ENCODE measurements around the gene ARAP3.
A peak's percentile ranks its signal among the peaks of the same experiment; 100 is the strongest.

Gene ARAP3

DNA sequence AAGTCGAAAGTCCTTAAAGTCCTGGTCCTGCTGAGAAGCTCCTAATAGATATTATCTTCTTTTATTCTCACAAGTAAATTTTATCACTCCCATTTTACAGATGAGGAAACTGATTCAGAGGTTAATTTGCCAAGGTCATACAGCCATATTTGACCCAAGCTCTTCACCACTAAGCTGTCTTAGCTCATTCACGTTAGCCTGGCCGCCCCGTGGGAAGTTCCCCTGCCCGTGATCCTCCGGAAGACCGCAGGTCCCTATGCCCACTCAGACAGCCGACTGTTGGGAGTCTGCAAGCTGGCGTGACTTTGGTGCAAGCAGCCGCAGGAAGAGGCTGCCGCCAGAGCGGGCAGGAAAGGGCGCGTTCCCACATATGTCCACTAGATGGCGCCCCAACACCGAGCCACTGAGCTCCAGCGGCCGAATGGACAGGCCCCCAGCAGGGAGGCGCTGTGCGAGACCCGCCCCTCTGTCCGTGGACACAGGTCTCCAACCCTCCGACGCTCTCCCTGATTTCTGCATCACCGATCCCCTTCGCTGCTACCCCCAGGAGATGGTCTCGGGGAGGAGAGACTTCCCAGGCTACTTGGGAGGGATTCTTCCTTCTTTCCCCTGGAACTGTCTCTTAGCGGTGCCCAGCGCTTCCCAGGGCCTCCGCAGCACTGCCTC lies 10.0 kb upstream of the ARAP3 start:
- peak overlapping the region; percentile 41 to 65 (median 51) for H3K4me3 ChIP-seq (ENCODE audit: low read depth in 1 of 5, low read length in 5 of 5)
- H3K9ac ChIP-seq (ENCODE audit: low read length in 5 of 5), result peak overlapping the region in 2 of 5 donors; percentile 11 to 44
- H3K27ac ChIP-seq (ENCODE audit: low read depth, low read length), result no peak overlapping the region
- peaks cover 3 to 20% (median 8%) of the 10 kb centered on the region in 5 donors for H3K4me1 ChIP-seq (ENCODE audit: control insufficient read depth in 5 of 5, insufficient read depth in 5 of 5, low read length in 5 of 5)
- H3K27me3 ChIP-seq (ENCODE audit: control insufficient read depth in 5 of 5, insufficient read depth in 4 of 5, low read length in 5 of 5), result peaks cover 3 to 15% (median 12%) of the 10 kb centered on the region in 5 donors
- H3K9me3 ChIP-seq (ENCODE audit: control insufficient read depth in 5 of 5, low read length in 5 of 5), result no peaks in the 10 kb centered on the region
- no peaks in the 10 kb centered on the region for H3K36me3 ChIP-seq (ENCODE audit: control insufficient read depth in 5 of 5, insufficient read depth in 5 of 5, low read length in 5 of 5)

DNA sequence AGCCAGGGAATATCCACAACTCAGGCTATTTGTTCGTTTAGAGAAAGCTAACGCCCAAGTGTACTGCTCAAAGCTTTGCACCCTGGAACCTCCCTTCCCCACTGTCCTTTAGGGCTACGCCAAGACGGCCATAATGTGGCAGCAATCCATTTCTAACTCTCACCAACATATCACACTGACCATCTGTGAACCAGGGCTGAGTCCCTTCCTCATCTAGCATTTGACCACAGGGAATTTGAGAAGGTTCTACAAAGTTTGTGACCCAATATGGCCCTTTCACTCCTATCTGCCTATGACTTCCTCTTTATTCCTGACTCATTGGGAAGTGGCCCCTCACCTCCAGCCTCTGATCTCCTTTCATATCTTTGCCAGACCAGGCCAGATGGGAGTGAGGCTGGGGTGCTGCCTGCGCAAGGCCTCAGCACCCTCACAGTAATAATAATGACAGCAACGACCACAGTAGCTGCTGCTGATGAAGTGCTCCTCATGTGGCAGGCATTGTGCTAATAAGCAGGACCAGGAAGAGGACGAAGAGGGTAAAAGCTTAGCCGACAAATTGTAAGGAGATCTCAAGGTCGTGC lies 9.3 kb upstream of the ARAP3 start:
- H3K4me1 ChIP-seq (ENCODE audit: control insufficient read depth in 5 of 5, insufficient read depth in 5 of 5, low read length in 5 of 5), result peaks cover 3 to 22% (median 8%) of the 10 kb centered on the region in 5 donors
- H3K9ac ChIP-seq (ENCODE audit: low read length in 5 of 5), result no peak overlapping the region
- no peak overlapping the region for H3K27ac ChIP-seq (ENCODE audit: low read depth, low read length)
- peaks cover 3 to 12% (median 7%) of the 10 kb centered on the region in 5 donors for H3K27me3 ChIP-seq (ENCODE audit: control insufficient read depth in 5 of 5, insufficient read depth in 4 of 5, low read length in 5 of 5)
- H3K4me3 ChIP-seq (ENCODE audit: low read depth in 1 of 5, low read length in 5 of 5), result no peak overlapping the region
- H3K36me3 ChIP-seq (ENCODE audit: control insufficient read depth in 5 of 5, insufficient read depth in 5 of 5, low read length in 5 of 5), result no peaks in the 10 kb centered on the region
- H3K9me3 ChIP-seq (ENCODE audit: control insufficient read depth in 5 of 5, low read length in 5 of 5), result no peaks in the 10 kb centered on the region

DNA sequence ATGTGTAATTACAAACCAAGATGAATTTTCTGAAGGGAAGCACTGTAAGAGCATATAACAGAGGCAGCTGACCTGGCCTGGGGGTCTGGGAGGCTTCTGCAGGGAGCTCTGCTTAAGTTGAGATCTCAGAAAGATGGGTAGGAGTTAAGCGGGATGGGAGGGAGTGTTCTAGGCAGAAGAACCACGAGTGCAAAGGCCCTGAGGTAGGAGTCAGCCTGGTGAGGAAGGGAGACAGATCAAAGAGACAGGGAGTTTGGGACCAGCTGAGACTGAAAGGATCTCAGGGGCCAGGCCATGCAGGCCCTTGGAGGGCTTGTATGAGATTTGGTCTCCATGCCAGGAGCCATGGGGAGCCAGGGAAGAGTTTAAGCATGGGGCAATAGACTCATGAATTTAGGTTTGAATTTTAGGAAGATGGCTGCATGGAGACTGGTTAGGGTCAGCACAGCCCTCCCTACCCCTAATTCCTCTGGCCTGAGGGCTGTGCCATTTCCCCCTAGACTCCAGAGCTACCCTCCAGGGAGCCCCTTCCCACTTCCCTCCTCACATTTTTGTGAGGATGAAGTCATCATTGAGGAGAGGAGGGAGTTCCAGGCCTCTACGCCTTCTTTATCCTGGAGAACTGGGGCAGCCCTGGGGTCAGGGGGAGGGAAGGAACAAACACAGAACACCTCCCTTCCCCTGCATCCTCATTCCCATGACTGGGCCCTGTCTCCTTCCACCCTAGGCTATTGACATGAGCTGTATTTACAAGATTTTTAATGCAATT lies 4.8 kb upstream of the ARAP3 start:
- Histone ChIP-seq H3K9ac (ENCODE audit: low read length in 5 of 5) (no peak overlapping the region), H3K4me3 (ENCODE audit: low read depth in 1 of 5, low read length in 5 of 5) (no peak overlapping the region), H3K27ac (ENCODE audit: low read depth, low read length) (no peak overlapping the region), H3K36me3 (ENCODE audit: control insufficient read depth in 5 of 5, insufficient read depth in 5 of 5, low read length in 5 of 5) (no peaks in the 10 kb centered on the region), H3K27me3 (ENCODE audit: control insufficient read depth in 5 of 5, insufficient read depth in 4 of 5, low read length in 5 of 5) (peaks cover 0 to 6% (median 4%) of the 10 kb centered on the region in 5 donors), H3K9me3 (ENCODE audit: control insufficient read depth in 5 of 5, low read length in 5 of 5) (no peaks in the 10 kb centered on the region), H3K4me1 (ENCODE audit: control insufficient read depth in 5 of 5, insufficient read depth in 5 of 5, low read length in 5 of 5) (peaks cover 3 to 35% (median 12%) of the 10 kb centered on the region in 5 donors)

DNA sequence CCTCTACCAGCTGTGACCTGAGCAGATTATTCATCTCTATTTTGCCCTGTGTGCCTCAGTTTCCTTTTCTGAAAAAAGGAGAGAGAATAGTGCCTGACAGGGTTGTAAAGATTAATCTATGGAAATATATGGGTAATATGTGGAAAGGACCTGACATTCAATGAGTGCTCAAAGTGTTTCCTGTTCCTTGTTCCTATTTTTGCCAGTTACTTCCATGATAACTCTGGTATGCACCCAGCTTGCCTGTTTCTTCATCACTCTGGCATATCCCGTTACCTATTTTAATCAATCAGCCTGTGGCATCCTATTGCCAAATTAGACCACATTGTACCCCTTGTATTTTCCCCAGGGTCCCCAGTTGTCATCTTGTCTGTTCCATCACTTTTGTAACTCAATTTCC lies 3.6 kb upstream of the ARAP3 start:
- Histone ChIP-seq H3K27ac (ENCODE audit: low read depth, low read length) (no peak overlapping the region), H3K9me3 (ENCODE audit: control insufficient read depth in 5 of 5, low read length in 5 of 5) (no peaks in the 10 kb centered on the region), H3K36me3 (ENCODE audit: control insufficient read depth in 5 of 5, insufficient read depth in 5 of 5, low read length in 5 of 5) (no peaks in the 10 kb centered on the region), H3K4me1 (ENCODE audit: control insufficient read depth in 5 of 5, insufficient read depth in 5 of 5, low read length in 5 of 5) (peaks cover 3 to 45% (median 17%) of the 10 kb centered on the region in 5 donors), H3K4me3 (ENCODE audit: low read depth in 1 of 5, low read length in 5 of 5) (no peak overlapping the region), H3K27me3 (ENCODE audit: control insufficient read depth in 5 of 5, insufficient read depth in 4 of 5, low read length in 5 of 5) (peaks cover 0 to 11% (median 3%) of the 10 kb centered on the region in 5 donors), H3K9ac (ENCODE audit: low read length in 5 of 5) (no peak overlapping the region)

DNA sequence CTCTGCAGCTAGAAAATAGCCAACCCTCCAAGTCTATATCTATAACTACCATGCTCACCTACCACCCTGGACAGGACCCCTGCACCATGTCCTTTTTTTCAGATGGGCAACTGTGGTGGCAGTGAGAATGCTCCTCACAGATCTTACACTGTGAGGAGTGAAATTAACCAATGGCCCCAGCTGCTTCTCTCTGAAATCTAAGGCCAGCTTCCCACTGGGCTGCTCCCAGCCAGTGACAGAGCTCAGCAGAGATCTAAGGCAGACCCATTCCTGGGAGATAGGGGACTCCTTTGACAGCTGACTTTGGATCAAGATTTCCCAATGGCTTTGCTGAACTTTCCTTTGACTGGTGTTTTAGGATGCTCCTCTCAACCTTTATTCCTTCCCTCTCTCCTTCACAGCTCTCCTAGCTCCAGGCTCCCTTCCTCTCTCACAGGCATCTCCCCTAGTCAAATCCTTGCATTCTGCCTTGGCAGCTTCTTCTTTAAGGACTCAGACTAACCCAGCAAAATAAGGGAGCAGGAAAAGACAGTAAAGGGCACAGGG lies 1.6 kb upstream of the ARAP3 start:
- Histone ChIP-seq H3K4me1 (ENCODE audit: control insufficient read depth in 5 of 5, insufficient read depth in 5 of 5, low read length in 5 of 5) (peaks cover 3 to 58% (median 21%) of the 10 kb centered on the region in 5 donors), H3K27ac (ENCODE audit: low read depth, low read length) (peak overlapping the region; percentile 71), H3K36me3 (ENCODE audit: control insufficient read depth in 5 of 5, insufficient read depth in 5 of 5, low read length in 5 of 5) (peaks cover 0 to 6% (median 0%) of the 10 kb centered on the region in 5 donors), H3K27me3 (ENCODE audit: control insufficient read depth in 5 of 5, insufficient read depth in 4 of 5, low read length in 5 of 5) (peaks cover 0 to 4% (median 0%) of the 10 kb centered on the region in 5 donors), H3K9me3 (ENCODE audit: control insufficient read depth in 5 of 5, low read length in 5 of 5) (no peaks in the 10 kb centered on the region), H3K9ac (ENCODE audit: low read length in 5 of 5) (no peak overlapping the region), H3K4me3 (ENCODE audit: low read depth in 1 of 5, low read length in 5 of 5) (no peak overlapping the region)

- H3K27ac ChIP-seq (ENCODE audit: low read depth, low read length), result peak overlapping the region; percentile 87
- peak overlapping the region in 4 of 5 donors; percentile 16 to 93 (median 72) for H3K9ac ChIP-seq (ENCODE audit: low read length in 5 of 5)
- peak overlapping the region in 4 of 5 donors; percentile 51 to 68 (median 66) for H3K4me3 ChIP-seq (ENCODE audit: low read depth in 1 of 5, low read length in 5 of 5)
- peaks cover 3 to 51% (median 21%) of the 10 kb centered on the region in 5 donors for H3K4me1 ChIP-seq (ENCODE audit: control insufficient read depth in 5 of 5, insufficient read depth in 5 of 5, low read length in 5 of 5)
- H3K27me3 ChIP-seq (ENCODE audit: control insufficient read depth in 5 of 5, insufficient read depth in 4 of 5, low read length in 5 of 5), result peaks cover 0 to 4% (median 0%) of the 10 kb centered on the region in 5 donors
- H3K36me3 ChIP-seq (ENCODE audit: control insufficient read depth in 5 of 5, insufficient read depth in 5 of 5, low read length in 5 of 5), result peaks cover 0 to 10% (median 0%) of the 10 kb centered on the region in 5 donors
- H3K9me3 ChIP-seq (ENCODE audit: control insufficient read depth in 5 of 5, low read length in 5 of 5), result no peaks in the 10 kb centered on the region
Measured at GRCh38 chr5:141681295-141681694, 735 bp downstream of the ARAP3 start.

DNA sequence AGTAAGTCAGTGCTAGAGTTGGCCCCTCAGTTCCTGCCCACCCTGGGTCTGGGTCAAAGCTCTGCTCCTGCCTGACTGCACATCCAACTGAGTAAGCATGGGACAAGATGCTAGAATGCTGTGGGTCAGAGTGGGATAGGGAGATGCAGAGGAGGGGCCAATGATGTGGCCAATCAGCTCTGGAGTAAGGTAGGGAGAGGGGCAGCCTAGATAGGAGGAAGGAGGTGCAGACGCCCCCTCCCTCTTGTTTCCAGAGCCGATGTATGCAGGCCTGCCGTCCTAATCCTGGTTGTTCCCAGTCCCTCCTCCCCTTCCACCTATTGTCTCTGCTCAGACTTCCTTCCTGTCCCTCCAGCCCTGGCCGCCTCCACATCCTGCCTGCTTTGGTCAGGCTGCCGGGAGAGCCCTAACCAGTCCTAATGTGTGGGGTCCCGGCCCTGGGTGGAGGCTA lies 1.3 kb downstream of the ARAP3 start:
- Histone ChIP-seq H3K9me3 (ENCODE audit: control insufficient read depth in 5 of 5, low read length in 5 of 5) (no peaks in the 10 kb centered on the region), H3K27me3 (ENCODE audit: control insufficient read depth in 5 of 5, insufficient read depth in 4 of 5, low read length in 5 of 5) (peaks cover 0 to 4% (median 0%) of the 10 kb centered on the region in 5 donors), H3K9ac (ENCODE audit: low read length in 5 of 5) (peak overlapping the region in 2 of 5 donors; percentile 16 to 21), H3K4me1 (ENCODE audit: control insufficient read depth in 5 of 5, insufficient read depth in 5 of 5, low read length in 5 of 5) (peaks cover 3 to 50% (median 21%) of the 10 kb centered on the region in 5 donors), H3K36me3 (ENCODE audit: control insufficient read depth in 5 of 5, insufficient read depth in 5 of 5, low read length in 5 of 5) (peaks cover 0 to 11% (median 0%) of the 10 kb centered on the region in 5 donors), H3K4me3 (ENCODE audit: low read depth in 1 of 5, low read length in 5 of 5) (peak overlapping the region in 4 of 5 donors; percentile 51 to 68 (median 66)), H3K27ac (ENCODE audit: low read depth, low read length) (peak overlapping the region; percentile 87)

DNA sequence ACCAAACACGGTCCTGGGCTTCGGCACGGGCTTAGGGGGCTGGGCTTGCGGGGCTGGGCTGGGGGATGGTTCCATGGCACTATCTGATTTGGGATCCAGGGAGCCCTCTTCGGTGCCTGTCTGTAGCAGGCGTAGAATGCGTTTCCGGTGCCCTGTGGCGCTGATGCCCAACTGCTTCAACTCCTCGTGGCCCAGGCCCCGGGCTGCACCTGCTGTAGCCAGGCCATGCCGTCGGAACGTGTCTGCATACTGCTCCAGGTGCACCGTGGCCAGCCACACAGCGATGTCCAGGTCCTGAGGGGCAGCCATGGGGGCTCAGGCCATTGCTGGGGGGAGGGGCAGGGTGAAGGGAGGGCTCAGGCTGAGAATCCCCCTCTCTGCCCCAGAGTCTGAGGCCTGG lies 1.9 kb downstream of the ARAP3 start:
- Histone ChIP-seq H3K4me1 (ENCODE audit: control insufficient read depth in 5 of 5, insufficient read depth in 5 of 5, low read length in 5 of 5) (peaks cover 3 to 46% (median 21%) of the 10 kb centered on the region in 5 donors), H3K27me3 (ENCODE audit: control insufficient read depth in 5 of 5, insufficient read depth in 4 of 5, low read length in 5 of 5) (peaks cover 0 to 4% (median 0%) of the 10 kb centered on the region in 5 donors), H3K36me3 (ENCODE audit: control insufficient read depth in 5 of 5, insufficient read depth in 5 of 5, low read length in 5 of 5) (peaks cover 0 to 12% (median 0%) of the 10 kb centered on the region in 5 donors), H3K9me3 (ENCODE audit: control insufficient read depth in 5 of 5, low read length in 5 of 5) (no peaks in the 10 kb centered on the region), H3K9ac (ENCODE audit: low read length in 5 of 5) (peak overlapping the region in 1 of 5 donors; percentile 21), H3K27ac (ENCODE audit: low read depth, low read length) (peak overlapping the region; percentile 87), H3K4me3 (ENCODE audit: low read depth in 1 of 5, low read length in 5 of 5) (peak overlapping the region in 3 of 5 donors; percentile 48 to 68 (median 66))

DNA sequence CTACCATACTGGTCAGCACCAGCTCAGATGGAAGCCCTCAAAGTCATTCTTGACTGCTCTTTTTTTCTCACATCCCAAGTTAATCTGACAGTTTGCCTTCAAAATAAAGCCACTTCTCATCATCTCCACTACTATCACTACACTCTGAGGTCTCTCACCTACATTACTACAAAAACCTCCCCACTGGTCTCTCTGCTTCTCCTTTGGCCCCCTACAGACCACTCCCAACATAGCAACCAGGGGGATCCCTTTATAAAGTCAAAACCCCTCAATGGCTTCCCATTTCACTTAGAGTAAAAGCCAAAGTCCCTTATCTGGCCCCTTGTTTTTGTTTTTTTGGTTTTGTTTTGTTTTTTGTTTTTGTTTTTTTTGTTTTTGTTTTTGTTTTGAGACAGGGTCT lies 4.6 kb downstream of the ARAP3 start:
- H3K27me3 ChIP-seq (ENCODE audit: control insufficient read depth in 5 of 5, insufficient read depth in 4 of 5, low read length in 5 of 5), result peaks cover 0 to 4% (median 0%) of the 10 kb centered on the region in 5 donors
- H3K36me3 ChIP-seq (ENCODE audit: control insufficient read depth in 5 of 5, insufficient read depth in 5 of 5, low read length in 5 of 5), result peaks cover 0 to 30% (median 7%) of the 10 kb centered on the region in 5 donors
- H3K4me1 ChIP-seq (ENCODE audit: control insufficient read depth in 5 of 5, insufficient read depth in 5 of 5, low read length in 5 of 5), result peaks cover 2 to 32% (median 12%) of the 10 kb centered on the region in 5 donors
- H3K4me3 ChIP-seq (ENCODE audit: low read depth in 1 of 5, low read length in 5 of 5), result no peak overlapping the region
- no peak overlapping the region for H3K9ac ChIP-seq (ENCODE audit: low read length in 5 of 5)
- H3K27ac ChIP-seq (ENCODE audit: low read depth, low read length), result no peak overlapping the region
- H3K9me3 ChIP-seq (ENCODE audit: control insufficient read depth in 5 of 5, low read length in 5 of 5), result no peaks in the 10 kb centered on the region
